NOMO-1 (cell line): ENCODE data around the gene ANK3.
A peak's percentile ranks its signal among the peaks of the same experiment; 100 is the strongest.

Experiments
- DNase-seq, 2 experiments: peaks; one replicate each; lab custom pipeline; 2025; ENCODE audit not compliant: unreplicated experiment in 2 of 2; lab: John Stamatoyannopoulos, UW

ANK3 gene

DNA sequence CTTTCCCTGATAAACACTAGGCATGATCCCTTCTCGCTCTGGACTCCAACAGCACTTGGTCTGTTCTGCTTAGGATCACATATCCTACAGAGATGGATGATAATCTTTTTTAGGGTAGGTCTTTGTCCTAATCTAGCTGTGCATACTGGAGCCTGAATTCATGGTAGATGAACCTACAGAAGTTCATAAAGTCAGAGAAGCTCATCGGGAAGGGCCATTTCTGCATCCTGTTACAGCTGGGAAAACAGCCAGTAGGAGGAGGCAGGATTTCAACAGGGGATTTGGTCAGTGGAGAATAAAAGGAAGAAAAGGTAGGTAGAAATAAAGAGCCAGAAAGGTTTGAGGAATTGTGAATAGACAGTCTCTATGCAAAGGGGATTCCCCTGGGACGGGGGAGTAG, 101.4 kb downstream of the ANK3 start:
- DNase-seq, result no peak

DNA sequence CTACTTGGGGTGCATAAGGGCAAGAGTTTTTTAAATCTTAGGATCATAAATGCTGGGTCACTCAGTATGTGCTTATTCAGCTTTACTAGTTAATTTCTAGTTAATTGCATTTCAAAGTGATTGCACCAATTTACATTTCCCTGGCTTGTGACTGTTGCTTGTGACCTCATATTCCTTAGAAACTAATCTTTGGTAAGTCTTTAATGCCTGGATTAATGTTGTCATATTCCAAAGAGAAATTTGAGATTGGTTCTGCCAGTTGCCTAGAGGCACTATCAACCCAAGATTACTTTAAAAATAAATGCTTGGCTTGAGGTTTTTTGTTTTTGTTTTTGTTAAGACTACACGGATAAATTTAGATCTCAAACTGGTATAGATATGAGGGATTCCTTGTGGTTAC, 103.1 kb downstream of the ANK3 start:
- DNase-seq, result no peak

DNA sequence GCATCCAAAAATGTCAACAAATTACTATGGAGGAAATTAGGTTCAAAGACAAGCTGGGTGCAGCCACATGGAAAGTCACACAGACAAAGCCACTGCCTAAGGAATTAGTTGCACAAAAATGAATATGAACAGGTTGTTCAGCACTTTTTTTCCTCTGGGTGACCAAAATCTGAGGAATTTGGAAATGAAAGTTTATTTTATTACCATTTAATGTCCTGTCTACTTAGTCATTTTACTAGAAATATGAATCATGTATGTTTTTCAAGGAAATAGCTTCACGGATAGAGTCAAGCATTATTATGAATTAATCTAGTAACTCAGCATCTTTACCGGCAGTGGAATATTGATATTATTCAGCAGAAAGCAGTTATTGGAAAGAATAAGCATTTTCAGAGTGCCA, 106.3 kb downstream of the ANK3 start:
- no peak for DNase-seq

- peak; percentile 49 to 86 for DNase-seq
Observed at GRCh38 chr10:60282771-60283353, 106.8 kb downstream of the ANK3 start.

GRCh38 chr10:60281792-60282353, 107.8 kb downstream of the ANK3 start:
- no peak for DNase-seq

DNA sequence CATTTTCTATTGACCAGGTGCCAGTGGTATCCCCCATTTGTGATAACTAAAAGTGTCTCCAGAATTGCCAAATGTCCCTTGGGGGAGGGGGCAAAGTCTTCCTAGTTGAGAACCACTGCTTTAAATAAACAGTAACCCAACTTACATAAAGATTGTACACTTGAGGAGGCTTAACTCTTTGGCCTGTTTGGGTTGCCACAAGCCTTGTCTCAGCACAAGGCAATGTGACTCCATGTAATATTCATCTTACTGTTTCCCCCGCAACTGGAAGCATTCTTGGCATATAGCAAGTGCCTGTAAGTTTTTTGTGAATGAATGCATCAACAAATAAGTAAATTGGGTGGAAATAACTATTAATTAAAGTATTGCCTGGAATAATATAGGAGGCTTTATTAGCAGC, 108.3 kb downstream of the ANK3 start:
- no peak for DNase-seq

GRCh38 chr10:60280475-60280874, 109.2 kb downstream of the ANK3 start:
- DNase-seq, result no peak

DNA sequence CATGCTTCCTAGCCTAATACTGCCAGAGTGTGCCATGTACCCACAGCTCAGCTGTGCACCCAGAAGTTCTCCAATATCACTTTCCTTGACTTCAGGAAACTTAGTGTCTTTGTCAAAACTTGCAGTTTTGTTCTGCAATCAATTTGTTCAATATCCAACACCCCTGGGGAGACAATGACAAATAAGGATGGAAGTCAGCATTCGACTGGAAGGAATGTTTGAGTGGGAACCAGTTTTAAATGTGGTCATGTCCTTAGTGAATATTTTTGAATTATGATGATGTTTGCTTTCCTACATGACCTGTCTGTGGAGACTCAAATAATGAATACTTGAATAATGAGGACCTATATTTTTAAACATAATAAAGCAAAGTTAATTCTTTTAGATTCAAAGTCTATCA, 112.0 kb downstream of the ANK3 start:
- DNase-seq, result no peak

- DNase-seq, result no peak
Observed at GRCh38 chr10:60276232-60276631, 113.4 kb downstream of the ANK3 start.

DNA sequence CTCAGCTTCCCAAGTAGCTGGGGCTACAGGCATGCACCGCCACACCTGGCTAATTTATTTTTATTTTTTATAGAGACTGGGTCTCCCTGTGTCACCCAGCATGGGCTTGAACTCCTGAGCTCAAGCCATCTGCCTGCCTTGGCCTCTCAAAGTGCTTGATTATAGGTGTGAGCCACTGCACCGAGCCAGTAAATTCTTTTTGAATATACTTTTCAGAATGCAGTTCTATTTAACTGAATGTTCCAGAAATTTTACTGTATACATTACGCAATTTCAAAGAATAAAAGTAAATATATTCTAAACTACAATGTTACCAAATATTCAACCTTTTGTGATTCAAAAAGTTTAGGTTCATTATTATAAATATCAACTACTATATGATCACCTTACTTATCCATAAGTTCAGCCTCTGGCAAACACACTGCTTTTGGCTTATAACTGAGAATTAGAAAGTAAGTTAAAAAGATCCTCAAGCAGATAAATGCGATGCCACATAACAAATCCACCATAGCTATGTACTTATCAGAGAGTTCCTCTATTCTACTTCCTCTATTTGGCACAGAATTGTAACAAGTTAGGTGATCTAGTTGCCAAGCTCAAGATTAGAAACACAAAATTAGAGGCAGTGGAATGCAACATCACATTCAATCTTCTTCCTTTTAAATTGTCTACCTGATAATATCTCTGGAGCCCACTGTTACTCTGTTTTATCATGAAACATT, 118.2 kb downstream of the ANK3 start:
- peak; percentile 52 to 85 for DNase-seq

GRCh38 chr10:60270426-60270825, 119.2 kb downstream of the ANK3 start:
- no peak for DNase-seq

DNA sequence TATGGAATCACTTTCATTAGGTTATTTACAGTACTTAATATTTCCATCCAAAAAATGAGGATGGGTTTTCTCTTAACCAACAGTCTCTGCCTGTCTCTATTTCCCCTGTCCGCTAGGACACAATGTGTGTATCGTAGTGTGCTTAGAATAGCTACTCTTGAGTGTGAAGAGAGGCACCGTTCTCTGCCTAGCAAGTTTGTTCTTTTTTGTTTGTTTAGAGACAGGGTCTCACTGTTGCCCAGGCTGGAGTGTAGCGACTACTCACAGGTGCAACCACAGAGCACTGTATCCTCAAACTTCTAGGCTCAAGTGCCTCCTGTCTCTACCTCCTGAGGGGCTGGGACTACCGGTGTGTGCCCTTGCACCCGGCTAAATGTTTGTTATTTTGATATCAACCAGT, 121.9 kb downstream of the ANK3 start:
- no peak for DNase-seq

GRCh38 chr10:60266513-60266912, 123.2 kb downstream of the ANK3 start:
- DNase-seq, result no peak

- DNase-seq, result no peak
Observed at GRCh38 chr10:60262647-60263126, 127.0 kb downstream of the ANK3 start.

DNA sequence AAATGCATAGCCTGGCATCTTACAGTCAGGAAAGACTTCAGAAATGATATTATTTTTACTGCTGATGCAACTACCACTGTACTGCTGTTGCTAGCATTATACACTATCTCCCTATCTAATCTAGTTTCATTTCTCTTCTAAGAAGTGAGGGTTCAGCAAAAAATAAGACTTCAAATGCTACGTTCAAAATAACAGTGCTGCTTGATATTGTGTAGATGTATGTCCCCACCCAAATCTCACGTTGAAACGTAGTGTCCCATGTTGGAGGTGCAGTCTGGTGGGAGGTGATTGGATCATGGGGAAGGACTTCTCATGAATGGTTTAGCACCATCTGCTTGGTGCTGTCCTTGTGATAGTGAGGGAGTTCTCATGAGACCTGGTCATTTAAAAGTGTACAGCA, 129.4 kb downstream of the ANK3 start:
- no peak for DNase-seq

DNA sequence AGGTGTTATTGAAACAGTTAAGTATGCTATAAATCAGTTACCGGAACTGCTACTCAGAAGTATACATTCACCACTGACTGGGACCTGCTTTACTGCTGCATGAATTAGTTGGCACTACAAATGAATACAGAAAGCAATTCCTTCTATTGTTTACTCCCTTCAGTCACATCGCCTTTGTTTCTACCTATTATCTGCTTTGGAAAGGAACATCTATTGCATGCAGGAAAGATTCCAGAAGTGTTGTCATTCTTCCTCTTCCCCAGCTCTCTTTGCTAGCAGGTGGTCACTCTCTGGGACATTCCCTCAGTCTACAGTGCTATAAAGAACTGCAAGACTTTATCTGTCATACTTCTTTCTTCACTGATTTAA, 131.3 kb downstream of the ANK3 start:
- DNase-seq, result no peak

GRCh38 chr10:60257767-60258428, 131.8 kb downstream of the ANK3 start:
- no peak for DNase-seq

GRCh38 chr10:60254776-60255175, 134.9 kb downstream of the ANK3 start:
- DNase-seq, result no peak

DNA sequence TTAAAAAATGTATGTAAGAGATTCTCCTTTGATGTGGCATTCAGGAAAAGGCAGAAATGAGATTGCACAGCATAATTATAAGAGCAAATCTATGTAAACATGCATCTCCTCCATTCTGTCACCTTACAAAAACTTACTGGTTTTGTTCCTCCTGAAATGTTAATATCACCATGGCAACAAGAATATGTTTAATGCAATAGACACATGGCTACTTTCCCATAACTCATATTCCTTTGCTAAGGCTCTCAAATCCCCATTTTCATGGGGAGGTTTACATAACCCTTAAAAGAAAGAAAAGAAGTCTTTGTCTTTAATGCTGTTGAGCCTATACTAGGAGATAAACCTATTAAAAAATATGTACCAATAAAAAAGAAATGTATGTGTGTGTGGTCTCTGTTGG, 136.2 kb downstream of the ANK3 start:
- DNase-seq, result no peak

- DNase-seq, result no peak
Observed at GRCh38 chr10:60252688-60253087, 137.0 kb downstream of the ANK3 start.

- DNase-seq, result no peak
Observed at GRCh38 chr10:60246382-60246781, 143.3 kb downstream of the ANK3 start.

GRCh38 chr10:60239228-60239627, 150.4 kb downstream of the ANK3 start:
- DNase-seq, result no peak
